Skeletal muscle cell (primary cell): ENCODE measurements around the gene NKPD1.

Experiments
- DNase-seq: peaks from one replicate; pipeline ENCODE4 v3.0.0-alpha.2; 2010; ENCODE audit warnings: low read depth
- H3K4me3 ChIP-seq: 2 replicates; pipeline ENCODE4 v1.5.1; 2011; ENCODE audit warnings: low read depth, mild to moderate bottlenecking, control low read depth, low read length, moderate library complexity

NKPD1 gene

DNA sequence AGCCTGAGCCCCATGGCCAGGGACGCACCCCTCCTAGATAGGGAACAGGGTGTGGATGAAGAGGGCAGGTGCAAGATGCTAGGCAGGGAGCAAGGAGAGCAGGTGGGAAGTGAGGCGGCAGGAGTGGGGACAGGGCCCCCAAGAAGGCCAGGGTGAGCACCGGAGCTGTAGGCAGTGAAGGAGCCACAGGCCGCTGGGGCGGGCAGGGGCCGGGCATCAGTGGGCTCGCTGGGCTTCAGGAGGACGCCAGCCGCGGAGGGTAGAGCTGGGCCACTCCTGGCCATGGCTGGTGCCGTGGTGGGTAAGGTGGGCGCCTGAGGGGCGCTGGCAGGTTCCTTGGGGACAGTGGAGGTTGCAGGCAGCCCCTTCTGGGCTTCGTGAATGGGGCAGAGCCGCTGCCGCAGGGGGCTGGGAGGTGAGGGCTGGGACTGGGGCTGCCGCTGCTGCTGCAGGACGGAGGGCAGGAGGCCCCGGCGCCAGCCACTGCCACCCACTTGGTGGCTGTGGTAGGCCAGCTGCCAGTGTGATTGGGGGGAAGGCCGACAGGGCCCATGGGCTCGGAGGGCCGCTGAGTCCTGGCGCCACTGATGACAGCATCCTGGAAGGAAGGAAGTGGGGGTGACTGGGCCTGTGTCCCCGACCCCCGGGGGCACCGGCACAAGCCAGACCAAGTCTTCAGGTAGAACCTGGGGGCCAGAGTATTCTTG, 2.1 kb downstream of the NKPD1 start:
- no peak for DNase-seq
- H3K4me3 ChIP-seq, result no peak overlapping the region

DNA sequence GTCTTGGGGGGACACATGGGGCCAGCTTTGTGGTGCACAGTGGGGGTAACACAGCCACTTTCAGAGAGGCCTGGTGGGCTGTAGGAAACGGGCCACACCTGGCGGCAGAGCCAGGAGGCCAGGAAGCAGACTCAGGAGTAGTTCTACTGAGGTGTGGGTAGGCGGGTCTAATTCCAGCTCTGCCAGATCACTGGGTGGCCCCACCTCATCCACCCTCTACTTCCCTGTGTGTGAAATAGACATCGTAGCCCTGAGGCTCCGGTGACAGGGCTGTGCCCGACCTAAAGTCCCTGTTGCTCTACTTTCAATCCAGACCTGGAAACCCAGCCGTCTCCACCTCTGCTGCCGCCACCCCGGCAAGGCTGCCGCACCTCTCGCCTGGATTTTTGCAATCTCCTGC, 4.0 kb downstream of the NKPD1 start:
- no peak overlapping the region for H3K4me3 ChIP-seq
- no peak for DNase-seq

DNA sequence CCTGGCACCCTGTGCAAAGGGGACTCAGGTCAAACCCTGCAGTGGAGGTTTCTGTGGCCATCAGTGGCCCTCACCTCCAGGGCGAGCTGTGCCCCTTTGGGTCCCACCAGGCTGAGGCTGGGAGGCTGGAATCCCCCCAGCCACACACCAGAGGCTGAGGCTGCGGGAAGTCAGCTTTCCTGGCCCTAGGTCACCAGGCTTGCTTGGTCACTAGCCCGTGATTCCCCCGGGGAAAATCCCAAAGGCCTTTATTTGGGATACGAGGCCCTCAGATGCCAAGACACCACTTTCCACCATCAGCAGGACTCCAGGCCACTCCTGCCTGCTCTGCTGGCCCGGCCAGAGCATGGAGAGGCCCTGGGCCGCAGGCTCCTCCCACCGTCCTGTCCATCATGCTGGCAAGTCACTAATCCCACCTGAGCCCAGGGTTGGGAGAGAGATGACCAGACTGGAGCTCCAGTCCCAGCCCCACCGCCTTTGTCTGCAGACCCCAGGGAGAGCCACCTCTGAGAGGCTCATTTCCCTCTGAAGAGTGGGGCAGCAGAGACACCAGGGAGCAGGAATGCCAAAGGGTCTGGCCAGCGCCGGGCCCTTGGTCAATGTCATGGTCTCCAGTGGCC, 4.7 kb downstream of the NKPD1 start:
- no peak overlapping the region for H3K4me3 ChIP-seq
- no peak for DNase-seq

DNA sequence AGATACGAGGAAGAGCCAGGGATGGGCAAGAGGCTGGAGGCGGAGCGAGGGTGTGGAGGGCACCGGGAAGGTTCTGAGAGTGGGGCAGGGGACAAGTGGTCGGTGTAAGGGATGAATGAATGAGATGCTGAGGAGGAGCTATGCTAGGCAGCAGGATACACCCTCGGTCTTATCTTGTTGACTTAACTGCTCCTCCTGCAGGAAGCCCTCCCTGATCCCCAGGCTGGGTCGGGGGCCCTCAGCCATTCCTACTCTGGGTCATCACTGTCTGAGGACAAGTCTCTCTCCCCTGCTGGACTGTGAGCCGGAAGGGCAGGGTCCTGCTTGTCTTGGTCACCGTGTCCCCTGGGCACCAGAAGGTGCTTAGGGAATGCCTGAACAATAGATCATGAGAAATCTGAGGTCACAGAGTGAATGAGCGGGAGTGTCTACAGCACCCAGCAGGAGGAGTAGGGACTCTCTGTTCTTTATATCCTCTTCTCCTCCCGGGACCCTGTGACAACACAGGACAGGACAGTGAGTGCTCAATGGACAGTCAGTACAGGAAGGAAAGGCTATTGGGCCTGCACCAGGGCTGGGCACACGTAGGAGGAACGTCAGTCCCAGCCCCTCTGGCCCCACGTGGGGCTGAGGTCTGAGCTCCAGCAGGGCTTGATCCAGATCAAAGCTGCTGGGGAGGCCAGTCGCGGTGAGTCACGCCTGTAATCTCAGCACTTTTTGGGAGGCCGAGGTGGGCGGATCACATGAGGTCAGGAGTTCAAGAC, 6.5 kb downstream of the NKPD1 start:
- no peak for DNase-seq
- H3K4me3 ChIP-seq, result no peak overlapping the region

DNA sequence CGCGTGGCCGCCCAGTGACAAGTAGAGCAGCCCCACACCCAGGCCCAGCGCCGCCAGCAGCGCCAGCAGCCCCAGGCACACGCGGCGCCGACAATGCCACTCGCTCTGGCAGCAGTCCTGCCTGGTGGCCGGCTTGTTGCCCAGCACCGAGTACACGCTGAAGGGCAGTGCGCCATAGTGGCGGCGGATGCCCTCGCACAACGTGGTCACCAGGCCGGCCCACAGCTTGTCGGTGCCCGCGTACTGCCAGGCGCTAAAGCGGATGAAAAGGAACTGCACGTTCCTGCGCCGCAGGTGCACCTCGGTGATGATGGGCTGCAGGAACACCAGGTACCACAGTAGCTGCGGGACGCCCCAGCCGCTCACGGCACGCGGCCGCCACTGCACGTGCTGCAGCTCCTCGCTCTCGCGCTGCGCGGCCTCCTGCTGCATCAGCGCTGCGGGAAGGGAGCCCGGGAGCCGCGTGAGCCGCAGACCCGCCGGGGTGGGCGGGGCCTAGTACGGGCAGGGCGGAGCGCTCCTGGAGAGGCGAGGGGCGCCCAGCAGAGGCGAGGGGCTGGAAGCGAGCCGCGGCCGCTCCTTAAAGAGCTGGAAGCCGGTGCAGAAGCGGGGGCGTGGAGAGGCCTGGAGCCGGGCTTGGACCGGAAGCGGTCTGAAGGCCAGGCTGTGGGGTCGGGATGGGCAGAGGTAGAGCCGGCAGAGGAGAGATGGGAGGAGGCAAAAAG, 7.3 kb downstream of the NKPD1 start:
- H3K4me3 ChIP-seq, result peak overlapping the region; percentile 34
- DNase-seq, result no peak

DNA sequence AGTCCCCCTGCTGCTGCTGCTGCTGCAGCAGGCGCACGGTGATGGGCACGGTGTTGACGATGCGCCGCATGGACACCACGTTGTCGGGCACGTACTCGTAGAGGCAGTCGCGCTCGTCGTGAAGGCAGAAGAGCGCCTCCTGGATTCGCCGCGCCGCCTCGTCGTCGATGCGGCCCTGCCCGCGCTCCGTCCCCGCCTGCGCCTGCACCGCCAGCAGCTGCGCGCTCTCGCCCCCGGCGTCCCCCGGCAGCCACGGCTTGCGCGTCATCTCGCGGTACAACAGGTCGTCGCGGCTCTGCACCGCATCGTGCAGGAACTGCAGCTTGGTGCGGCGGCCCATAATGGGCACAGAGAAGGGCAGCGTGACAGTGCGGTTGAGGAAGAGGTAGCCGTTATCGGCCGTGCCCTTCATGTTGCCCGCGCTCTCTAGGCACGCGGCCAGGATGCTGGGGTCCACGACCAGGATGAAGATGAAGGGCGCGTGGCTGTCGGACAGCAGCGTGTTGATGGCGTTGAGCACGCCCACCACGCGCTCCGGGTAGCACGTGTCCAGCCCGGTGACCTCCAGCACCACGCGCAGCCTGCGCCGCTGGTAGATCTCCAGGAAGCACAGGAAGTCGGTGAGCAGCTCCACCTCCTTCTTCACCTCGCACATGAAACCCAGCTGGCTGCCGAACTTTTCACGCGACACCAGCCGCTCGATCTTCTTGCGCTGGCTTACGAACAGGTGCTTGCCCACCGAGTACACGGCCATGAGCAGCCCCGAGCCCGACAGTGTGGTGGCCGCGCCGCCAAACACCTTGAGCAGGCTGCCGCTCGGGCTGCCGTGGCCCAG, 8.1 kb downstream of the NKPD1 start:
- DNase-seq, result no peak
- peak overlapping the region; percentile 34 for H3K4me3 ChIP-seq

DNA sequence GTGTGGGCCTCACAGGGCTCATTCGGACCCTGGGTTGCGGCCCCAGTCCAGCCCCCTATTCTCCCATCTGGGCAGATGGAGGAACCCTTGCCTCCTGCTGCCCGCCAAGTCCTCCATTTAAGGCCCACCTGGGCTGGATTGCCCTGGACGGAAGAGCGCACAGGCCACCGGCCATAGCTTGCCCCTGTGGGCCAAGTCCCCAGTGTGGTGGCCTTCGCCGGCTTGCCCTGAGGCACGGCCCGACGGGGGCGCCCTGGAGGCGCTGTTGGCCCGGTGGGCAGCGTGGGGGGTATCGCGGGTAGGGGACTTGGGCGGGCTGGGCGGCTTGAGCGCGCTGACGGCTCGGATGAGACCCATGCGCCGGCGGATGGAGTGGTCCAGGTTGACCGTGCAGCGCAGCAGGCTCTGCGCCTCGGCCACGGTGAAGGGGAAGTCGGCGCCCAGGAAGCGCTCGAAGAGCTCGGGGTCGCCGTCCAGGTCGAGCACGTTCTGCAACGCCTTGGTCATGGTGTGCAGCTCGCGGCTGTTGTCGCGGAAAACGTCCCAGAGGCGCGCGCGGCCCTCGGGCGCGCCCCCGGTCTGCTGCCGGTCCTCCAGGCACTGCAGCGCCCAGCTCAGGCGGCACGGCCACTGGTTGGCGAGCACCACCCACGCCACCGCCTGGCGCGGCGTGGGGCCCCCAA, 8.8 kb downstream of the NKPD1 start:
- peak overlapping the region; percentile 34 for H3K4me3 ChIP-seq
- no peak for DNase-seq

DNA sequence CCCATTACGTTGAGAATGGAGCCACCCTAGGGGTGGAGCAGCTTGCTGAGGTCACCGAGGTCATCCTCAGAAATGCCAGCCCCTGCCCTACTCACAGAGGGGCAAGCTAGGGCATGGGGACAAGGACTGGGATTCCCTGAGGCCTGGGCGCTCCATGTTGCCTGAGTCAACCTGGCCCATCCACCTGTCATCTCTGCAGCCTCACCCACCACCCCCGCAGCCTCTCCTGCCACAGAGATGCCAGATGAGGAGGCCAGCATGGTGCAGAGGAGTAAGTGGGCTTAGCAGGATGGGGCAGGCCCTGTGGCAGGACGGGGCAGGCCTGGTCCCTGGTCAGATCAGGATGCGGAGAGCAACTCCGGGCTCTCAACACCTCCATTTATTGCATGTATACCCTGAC, 9.5 kb downstream of the NKPD1 start:
- H3K4me3 ChIP-seq, result no peak overlapping the region
- no peak for DNase-seq

DNA sequence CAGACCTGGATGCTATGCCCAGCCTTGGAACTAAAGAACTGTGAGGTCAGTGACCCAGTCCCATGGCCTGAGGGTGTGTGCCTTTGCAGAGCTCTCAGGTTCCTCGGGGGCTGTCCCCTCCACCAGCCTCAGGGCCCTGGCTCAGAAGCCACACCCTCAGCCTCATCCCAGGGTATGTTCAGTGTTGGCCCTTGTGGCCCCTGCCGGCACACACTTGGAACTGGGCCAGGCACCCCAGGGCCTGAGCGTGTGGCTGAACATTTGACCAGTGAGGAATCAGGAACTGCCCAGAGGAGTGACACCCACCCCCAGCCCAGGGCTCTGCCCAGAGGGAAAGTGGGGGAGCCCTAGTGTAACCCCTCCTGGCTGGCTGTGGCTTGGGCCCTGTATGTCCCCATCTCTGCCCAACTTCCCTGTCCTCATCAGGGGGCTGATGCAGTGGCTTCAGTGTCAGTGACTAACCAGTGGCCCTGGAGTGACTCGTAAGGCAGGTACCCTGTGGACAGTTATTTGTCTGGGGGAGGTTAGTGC, 10.0 kb downstream of the NKPD1 start:
- no peak overlapping the region for H3K4me3 ChIP-seq
- DNase-seq, result no peak

DNA sequence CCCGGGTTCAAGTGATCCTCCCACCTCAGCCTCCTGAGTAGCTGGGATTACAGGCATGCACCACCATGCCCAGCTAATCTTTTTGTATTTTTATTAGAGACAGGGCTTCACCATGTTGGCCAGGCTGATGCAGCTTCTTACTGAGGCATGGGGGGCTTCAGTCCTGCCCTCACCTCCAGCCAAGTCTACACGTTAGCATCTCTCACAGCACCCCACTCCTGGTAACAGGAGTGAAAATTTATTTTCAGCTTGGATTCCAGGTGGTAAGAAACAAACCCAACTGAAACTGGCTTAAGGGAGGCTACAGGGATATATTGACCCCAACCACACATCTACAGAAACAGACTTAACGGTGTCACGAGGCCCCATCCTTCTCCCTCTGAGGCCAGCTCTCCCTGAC, 10.6 kb downstream of the NKPD1 start:
- no peak for DNase-seq
- no peak overlapping the region for H3K4me3 ChIP-seq

DNA sequence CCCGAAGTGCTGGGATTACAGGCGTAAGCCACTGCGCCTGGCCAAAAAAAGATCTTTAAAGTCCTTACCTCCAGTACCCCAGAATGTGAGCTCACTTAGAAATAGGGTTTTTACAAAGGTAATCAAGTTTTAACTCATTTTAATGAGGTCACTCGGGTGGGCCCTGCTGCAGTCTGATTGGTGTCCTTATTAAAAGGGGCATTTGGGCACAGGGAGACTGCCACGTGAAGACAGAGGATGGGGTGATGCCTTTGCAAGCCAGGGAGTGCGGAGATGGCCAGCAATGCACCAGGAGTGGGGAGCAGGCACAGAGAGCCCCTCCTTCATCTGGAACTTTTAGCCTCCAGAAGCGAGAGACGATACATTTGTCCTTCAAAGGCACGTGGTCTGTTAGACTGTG, 11.7 kb downstream of the NKPD1 start:
- no peak overlapping the region for H3K4me3 ChIP-seq
- no peak for DNase-seq

DNA sequence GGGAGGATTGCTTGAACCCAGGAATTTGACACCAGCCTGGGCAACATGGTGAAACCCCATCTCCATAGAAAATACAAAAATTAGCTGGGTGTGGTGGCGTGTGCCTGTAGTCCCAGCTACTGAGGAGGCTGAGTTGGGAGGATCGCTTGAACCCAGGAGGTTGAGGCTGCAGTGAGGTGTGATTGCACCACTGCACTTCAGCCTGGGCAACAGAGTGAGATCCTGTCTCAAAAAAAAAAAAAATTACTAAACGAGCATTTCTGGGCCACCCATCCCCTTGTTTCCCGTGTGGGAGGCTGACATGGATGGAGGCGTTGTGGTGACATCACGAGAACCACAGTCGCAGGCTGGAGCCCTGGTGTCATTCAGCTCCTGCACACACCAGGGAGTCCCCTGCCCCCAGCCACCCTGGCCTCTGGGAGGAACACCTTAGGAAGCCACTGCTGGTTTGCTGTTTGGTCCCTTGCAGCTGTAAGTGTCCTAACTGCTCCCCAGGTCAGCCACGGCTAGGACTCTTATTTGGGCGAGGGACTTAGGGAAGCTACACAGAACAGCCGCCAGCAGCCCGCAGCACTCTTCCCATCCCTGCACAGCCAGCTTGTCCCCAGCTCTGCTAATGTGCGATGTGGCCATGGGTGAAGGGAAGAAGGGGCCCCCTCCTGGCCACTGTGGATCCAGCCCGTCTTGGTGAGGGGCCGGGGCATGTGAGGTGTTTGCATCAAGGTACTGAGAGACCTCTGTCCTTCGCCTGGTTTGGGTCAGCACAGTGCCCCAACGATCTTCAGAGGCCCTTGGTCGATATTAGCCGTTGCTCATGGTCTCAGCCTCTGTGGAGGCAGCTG, 12.7 kb downstream of the NKPD1 start:
- no peak for DNase-seq
- H3K4me3 ChIP-seq, result no peak overlapping the region

DNA sequence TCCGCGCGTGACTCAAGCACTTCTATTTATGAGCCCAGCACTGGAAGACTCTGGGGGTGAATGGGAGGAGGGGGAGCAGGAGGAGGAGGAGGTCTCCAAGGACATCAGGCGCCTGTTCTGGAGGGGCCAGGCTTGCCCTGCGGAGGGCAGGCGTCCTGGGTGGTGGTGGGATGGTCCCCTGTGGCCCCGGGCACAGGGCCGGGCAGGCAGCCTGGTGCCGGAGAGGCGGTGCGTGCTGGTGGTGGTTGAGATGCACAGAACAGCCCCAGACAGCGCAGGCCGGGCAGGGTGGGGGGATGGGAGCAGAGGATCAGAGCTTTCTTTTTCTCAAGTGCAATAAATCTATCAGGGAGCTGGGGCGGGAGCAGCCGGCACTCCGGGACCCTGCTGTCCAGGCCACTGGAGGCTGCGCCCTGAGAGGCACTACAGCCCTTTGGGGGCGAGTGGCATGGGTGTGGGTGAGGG, 14.0 kb downstream of the NKPD1 start:
- H3K4me3 ChIP-seq, result no peak overlapping the region
- DNase-seq, result no peak

DNA sequence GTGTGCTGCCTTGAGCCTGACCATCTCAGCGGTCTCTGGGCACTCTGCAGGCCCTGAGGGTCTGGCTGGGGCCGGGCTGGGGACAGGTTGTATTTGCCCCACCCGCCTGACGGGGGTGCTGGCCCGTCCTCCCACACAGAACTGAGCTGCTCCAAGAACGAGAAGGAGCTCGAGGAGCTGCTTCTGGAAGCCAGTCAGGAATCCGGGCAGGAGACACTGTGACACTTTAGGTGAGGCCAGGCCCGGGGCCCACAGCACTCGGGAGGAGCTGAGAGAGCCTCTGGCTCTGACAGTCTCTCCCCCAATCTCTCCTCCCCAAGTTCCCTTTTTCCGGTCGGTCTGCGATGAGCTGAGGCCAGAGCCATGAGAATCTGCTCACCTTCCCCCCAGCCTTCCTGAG, 14.5 kb downstream of the NKPD1 start:
- no peak for DNase-seq
- no peak overlapping the region for H3K4me3 ChIP-seq

DNA sequence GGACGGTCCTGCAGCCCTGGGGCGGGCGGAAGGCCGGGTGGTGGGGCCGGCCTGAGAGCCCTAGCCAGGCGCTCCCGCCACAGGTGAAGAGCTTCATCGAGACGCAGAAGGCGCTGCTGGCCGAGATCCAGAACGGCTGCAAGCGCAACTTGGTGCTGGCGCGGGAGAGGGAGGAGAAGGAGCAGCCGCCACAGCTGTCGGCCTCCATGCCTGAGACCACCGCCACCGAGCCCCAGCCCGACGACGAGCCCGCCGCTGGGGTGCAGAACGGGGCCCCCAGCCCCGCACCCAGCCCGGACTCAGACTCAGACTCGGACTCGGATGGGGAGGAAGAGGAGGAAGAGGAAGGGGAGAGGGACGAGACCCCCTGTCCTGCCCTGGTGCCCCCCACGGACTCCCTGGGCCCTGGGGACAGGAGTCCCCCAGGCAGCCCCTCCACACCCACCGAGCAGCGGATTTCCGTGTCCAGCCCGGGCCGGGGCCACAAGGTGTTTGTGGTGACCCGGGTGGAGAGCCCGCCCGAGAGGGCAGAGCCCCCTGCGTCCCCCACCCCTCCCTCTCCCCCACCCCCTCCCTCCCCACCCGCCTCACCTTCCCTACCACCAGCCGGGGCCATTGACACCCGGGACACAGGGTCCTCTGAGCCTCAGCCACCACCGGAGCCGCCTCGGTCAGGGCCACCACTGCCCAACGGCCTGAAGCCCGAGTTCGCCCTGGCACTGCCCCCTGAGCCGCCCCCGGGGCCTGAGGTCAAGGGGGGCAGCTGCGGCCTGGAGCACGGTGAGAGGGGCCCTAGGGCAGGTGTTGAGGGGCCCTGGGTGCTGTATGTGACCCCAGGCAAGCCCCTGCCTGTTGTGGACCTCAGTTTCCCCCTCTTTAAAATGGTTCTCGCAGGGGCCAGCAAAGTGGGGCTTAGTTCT, 15.3 kb downstream of the NKPD1 start:
- DNase-seq, result no peak
- H3K4me3 ChIP-seq, result no peak overlapping the region

DNA sequence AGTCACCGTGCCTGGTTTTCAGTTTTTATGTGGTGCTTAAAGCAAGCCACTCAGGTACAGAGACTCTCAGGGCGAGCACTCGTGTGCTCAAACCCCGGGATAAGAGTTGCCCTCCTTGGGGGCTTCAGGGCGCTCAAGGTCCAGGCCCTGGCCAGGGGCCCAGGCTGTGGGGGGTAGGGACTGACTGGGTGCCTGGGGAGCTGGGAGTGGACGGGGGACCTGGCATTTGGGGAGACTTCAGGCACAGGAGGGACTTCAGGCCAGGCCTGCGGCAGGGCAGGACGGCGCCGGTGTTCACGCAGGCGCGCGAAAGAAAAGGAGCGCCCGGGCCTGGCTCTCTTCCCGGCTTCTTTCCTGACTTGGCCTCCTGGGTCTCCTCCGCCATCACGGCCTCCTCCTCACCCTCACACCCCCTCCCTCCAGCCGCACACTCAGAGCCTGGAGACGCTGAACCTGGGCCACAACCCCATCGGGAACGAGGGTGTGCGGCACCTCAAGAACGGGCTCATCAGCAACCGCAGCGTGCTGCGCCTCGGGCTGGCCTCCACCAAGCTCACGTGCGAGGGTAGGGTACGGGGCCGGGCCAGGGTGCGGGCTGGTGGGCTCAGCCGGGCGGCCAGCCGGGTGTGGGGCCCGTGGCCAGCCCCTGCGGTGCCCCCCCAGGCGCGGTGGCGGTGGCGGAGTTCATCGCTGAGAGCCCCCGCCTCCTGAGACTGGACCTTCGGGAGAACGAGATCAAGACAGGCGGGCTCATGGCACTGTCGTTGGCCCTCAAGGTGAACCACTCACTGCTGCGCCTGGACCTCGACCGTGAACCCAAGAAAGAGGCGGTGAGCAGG, 16.1 kb downstream of the NKPD1 start:
- no peak for DNase-seq
- H3K4me3 ChIP-seq, result no peak overlapping the region
